Measurements from ENCODE around the gene TTC28. TPM values are rescaled to one million over a fixed set of nuclear protein-coding genes. Genes with fewer than 3 reads are reported as not detected.

Gene TTC28
- total RNA-seq, 6 experiments from 2014 or later: 10.8 to 18.9 (median 13.6) TPM

GRCh38 chr22:28103596-28103995, 576.0 kb downstream of the TTC28 start:
- TF ChIP-seq, protein P1, sequence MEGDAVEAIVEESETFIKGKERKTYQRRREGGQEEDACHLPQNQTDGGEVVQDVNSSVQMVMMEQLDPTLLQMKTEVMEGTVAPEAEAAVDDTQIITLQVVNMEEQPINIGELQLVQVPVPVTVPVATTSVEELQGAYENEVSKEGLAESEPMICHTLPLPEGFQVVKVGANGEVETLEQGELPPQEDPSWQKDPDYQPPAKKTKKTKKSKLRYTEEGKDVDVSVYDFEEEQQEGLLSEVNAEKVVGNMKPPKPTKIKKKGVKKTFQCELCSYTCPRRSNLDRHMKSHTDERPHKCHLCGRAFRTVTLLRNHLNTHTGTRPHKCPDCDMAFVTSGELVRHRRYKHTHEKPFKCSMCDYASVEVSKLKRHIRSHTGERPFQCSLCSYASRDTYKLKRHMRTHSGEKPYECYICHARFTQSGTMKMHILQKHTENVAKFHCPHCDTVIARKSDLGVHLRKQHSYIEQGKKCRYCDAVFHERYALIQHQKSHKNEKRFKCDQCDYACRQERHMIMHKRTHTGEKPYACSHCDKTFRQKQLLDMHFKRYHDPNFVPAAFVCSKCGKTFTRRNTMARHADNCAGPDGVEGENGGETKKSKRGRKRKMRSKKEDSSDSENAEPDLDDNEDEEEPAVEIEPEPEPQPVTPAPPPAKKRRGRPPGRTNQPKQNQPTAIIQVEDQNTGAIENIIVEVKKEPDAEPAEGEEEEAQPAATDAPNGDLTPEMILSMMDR (IDR thresholded peaks at IDR 0.05): no peak
- no peak overlapping the region for H3K27ac Mint-ChIP-seq
- no peak for DNase-seq
- H3K4me1 Mint-ChIP-seq (ENCODE audit: low read depth): no peaks in the 10 kb centered on the region; the same call in 1 of the 2 replicates
- peaks cover 2% of the 10 kb centered on the region for H3K27me3 Mint-ChIP-seq (ENCODE audit: insufficient read depth)
- no peak overlapping the region for H3K4me3 Mint-ChIP-seq
- peaks cover 6% of the 10 kb centered on the region for H3K36me3 Mint-ChIP-seq (ENCODE audit: low read depth)
- H3K9me3 Mint-ChIP-seq: no peaks in the 10 kb centered on the region

DNA sequence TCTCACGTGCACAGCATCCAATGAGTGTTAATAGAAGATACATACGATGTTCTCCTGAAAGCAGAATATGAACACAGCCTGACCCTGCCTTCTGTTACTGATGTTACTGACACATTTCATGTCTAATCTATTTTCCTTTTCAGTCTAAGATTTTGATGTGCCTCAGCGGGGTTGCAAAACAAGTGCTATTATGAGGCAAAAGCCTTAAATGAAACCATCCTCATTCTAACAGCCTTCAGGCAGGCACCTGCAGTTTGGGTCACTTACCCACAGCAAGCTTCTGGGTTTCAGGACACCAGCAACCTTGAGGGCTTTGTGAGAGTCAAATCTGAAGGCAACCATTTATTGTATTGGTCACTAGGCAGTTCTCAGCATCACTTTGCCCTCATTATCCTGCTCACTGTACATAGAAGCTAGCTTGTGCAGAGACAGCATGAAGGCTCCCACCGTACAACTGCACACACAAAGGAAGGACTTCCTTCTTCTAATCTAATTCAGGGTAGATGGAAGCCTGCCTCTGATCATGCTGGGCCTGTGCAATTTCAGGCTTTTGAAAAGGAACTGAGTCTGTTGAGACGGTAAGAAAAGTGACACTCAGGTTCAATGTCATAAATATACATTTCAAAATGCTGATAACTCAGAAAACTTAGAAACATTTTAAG, 577.4 kb downstream of the TTC28 start:
- no peaks in the 10 kb centered on the region for H3K9me3 Mint-ChIP-seq
- H3K27ac Mint-ChIP-seq: no peak overlapping the region
- DNase-seq: no peak
- TF ChIP-seq, protein P1 (IDR thresholded peaks at IDR 0.05): no peak
- H3K4me3 Mint-ChIP-seq: no peak overlapping the region
- peaks cover 2% of the 10 kb centered on the region for H3K27me3 Mint-ChIP-seq (ENCODE audit: insufficient read depth)
- no peaks in the 10 kb centered on the region; the same call in 1 of the 2 replicates for H3K4me1 Mint-ChIP-seq (ENCODE audit: low read depth)
- H3K36me3 Mint-ChIP-seq (ENCODE audit: low read depth): peaks cover 6% of the 10 kb centered on the region

- no peaks in the 10 kb centered on the region for H3K9me3 Mint-ChIP-seq
- H3K4me1 Mint-ChIP-seq (ENCODE audit: low read depth): no peaks in the 10 kb centered on the region
- H3K27ac Mint-ChIP-seq: no peak overlapping the region
- no peaks in the 10 kb centered on the region; the same call in 1 of the 2 replicates for H3K36me3 Mint-ChIP-seq (ENCODE audit: low read depth)
- no peaks in the 10 kb centered on the region for H3K27me3 Mint-ChIP-seq (ENCODE audit: insufficient read depth)
- DNase-seq: no peak
- TF ChIP-seq, protein P1 (IDR thresholded peaks at IDR 0.05): no peak
- no peak overlapping the region for H3K4me3 Mint-ChIP-seq
These were observed 582.0 kb downstream of the TTC28 start for GRCh38 chr22:28097627-28098026.

- TF ChIP-seq, protein P1 (IDR thresholded peaks at IDR 0.05): no peak
- DNase-seq: no peak
- no peaks in the 10 kb centered on the region for H3K9me3 Mint-ChIP-seq
- no peak overlapping the region for H3K4me3 Mint-ChIP-seq
- H3K27ac Mint-ChIP-seq: no peak overlapping the region
- no peaks in the 10 kb centered on the region; the same call in 1 of the 2 replicates for H3K27me3 Mint-ChIP-seq (ENCODE audit: insufficient read depth)
- H3K4me1 Mint-ChIP-seq (ENCODE audit: low read depth): no peaks in the 10 kb centered on the region
- H3K36me3 Mint-ChIP-seq (ENCODE audit: low read depth): no peaks in the 10 kb centered on the region; the same call in 1 of the 2 replicates
These were observed 583.5 kb downstream of the TTC28 start for GRCh38 chr22:28096161-28096560.

GRCh38 chr22:28095316-28096095, 584.1 kb downstream of the TTC28 start:
- no peak for DNase-seq
- H3K36me3 Mint-ChIP-seq (ENCODE audit: low read depth): no peaks in the 10 kb centered on the region; the same call in 1 of the 2 replicates
- TF ChIP-seq, protein P1 (IDR thresholded peaks at IDR 0.05): no peak
- no peak overlapping the region for H3K4me3 Mint-ChIP-seq
- no peak overlapping the region for H3K27ac Mint-ChIP-seq
- H3K4me1 Mint-ChIP-seq (ENCODE audit: low read depth): no peaks in the 10 kb centered on the region
- H3K9me3 Mint-ChIP-seq: no peaks in the 10 kb centered on the region
- no peaks in the 10 kb centered on the region; the same call in 1 of the 2 replicates for H3K27me3 Mint-ChIP-seq (ENCODE audit: insufficient read depth)
